GM12874 (cell line): ENCODE measurements around the gene PLEKHG4B.

Experiments used
- CTCF ChIP-seq: IDR thresholded peaks from 2 replicates; pipeline ENCODE4 v1.5.1; 2011; ENCODE audit warnings: low read depth, mild to moderate bottlenecking, control low read depth, low read length, moderate library complexity; ENCODE audit not compliant: insufficient read depth

PLEKHG4B gene

GRCh38 chr5:159448-160172 lies 67.6 kb downstream of the PLEKHG4B start:
- no peak for TF ChIP-seq CTCF

GRCh38 chr5:160173-160510 lies 68.2 kb downstream of the PLEKHG4B start:
- no peak for TF ChIP-seq CTCF

- no peak for TF ChIP-seq CTCF
Measured at GRCh38 chr5:160921-161802, 69.2 kb downstream of the PLEKHG4B start.

GRCh38 chr5:161803-162110 lies 69.8 kb downstream of the PLEKHG4B start:
- no peak for TF ChIP-seq CTCF

GRCh38 chr5:162190-162564 lies 70.2 kb downstream of the PLEKHG4B start:
- no peak for TF ChIP-seq CTCF

GRCh38 chr5:162565-163337 lies 70.8 kb downstream of the PLEKHG4B start:
- no peak for TF ChIP-seq CTCF

- TF ChIP-seq CTCF = no peak
Measured at GRCh38 chr5:163338-163620, 71.3 kb downstream of the PLEKHG4B start.
